ENCODE results near the gene SNPH. TPM values are rescaled to one million over a fixed set of nuclear protein-coding genes. Genes with fewer than 3 reads are reported as not detected.

Gene SNPH, protein sequence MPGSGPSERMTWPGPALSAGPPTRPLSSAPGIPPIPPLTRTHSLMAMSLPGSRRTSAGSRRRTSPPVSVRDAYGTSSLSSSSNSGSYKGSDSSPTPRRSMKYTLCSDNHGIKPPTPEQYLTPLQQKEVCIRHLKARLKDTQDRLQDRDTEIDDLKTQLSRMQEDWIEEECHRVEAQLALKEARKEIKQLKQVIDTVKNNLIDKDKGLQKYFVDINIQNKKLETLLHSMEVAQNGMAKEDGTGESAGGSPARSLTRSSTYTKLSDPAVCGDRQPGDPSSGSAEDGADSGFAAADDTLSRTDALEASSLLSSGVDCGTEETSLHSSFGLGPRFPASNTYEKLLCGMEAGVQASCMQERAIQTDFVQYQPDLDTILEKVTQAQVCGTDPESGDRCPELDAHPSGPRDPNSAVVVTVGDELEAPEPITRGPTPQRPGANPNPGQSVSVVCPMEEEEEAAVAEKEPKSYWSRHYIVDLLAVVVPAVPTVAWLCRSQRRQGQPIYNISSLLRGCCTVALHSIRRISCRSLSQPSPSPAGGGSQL
- total RNA-seq (2022; extraction: Qiagen RNA extraction) = 3.7 to 5.6 TPM (median 4.9 TPM) in 5 replicates

GRCh38 chr20:1266167-1266973 lies at the start of gene SNPH:
TSS of gene SNPH (plus strand) at chr20:1266294. CDS start at chr20:1296240, 29,946 bp downstream.

DNA sequence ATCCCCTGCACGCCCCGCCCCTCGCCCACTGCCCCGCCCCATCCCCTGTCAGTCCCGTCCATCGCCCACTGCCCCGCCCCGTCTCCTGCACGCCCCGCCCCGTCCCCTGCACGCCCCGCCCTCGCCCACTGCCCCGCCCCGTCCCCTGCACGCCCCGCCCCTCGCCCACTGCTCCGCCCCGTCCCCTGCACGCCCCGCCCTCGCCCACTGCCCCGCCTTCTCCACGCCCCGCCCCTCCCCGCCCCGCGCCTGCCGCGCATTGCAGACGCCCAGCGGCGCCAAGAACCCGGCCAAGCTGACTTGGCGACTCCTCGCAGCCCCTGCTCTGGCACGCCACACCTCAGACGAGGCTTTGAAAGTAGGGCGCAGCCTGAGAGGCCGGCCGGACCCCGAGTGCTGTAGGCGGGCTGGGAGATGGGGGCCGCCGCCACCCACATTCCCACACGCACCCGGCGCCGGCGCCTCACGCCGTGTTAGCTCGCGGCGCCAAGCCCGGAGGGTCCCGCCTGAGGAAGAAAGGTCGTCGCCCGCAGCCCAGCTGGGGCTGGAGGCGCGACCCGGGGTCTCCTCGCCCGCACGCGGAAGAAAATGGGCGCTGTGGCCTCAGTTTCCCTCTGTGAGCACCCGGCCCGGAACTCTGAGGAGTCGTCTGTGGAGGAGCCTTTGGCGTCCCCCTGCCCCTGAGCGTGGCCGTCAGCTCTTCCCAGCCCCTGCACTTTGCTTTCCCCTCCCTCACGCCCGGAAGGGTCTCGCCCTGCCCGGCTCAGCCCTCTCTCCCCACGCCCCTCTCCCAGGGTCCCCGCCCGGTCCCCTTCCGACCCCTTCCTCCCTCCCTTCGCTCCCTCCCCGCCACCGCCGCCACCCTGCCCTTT lies 40.1 kb upstream of the SNPH start, which contains the start of gene RAD21L1:
Gene RAD21L1 (plus strand): TSS at position 262 of the 872 bp plus-strand sequence. CDS start 2,410 bp downstream, outside the sequence.

DNA sequence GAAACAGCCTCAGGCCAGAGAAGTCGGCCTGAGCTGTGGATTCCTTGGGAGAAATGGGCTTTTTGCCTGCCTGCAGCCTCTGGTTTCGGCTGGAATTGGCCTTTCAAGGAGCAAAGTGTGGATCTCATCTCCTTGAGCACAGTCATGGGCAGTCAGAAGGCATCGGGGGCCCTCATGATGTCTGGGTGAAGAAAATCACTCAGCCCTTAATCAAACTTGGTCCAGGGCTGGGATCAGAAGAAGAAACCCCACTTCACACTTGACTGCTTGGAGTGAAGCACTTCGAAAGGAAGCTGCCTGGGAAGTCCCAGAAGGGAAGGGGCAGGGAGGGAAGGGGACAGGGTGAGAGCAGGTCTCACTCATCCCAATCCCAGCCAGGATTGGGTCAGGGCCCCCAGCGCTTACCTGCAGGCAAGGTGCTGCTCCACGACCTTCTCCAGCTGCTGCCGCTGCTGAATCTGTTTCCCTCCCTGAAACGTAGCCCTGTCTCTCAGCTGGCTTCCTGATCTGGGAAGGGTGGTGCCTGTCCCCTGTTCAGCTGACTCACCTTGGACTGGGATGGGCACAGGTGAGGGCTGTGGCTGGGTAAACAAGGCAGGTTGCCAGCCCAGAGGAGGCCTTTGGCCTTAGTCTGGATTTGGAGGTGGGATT lies 62.7 kb downstream of the SNPH start, which contains the start of gene SDCBP2:
Gene SDCBP2 (minus strand): TSS at position 460 of the 651 bp plus-strand sequence. CDS start 8,723 bp downstream, outside the sequence.

Other genes with a start within 250 kb of the SNPH start
- 201 to 225 TPM (median 218 TPM) in 5 replicates for gene PSMF1, start 147.7 kb upstream of the SNPH start, total RNA-seq (2022; extraction: Qiagen RNA extraction)
- gene TMEM74B, start 81.3 kb upstream of the SNPH start, total RNA-seq (2022; extraction: Qiagen RNA extraction) = 3.2 to 5.3 TPM (median 4.1 TPM) in 5 replicates
- 0.05 to 0.13 TPM (median 0.07 TPM) in 3 of 5 replicates, not detected in the others for gene C20orf202, start 62.8 kb upstream of the SNPH start, total RNA-seq (2022; extraction: Qiagen RNA extraction)
- gene RAD21L1, start 40.2 kb upstream of the SNPH start, total RNA-seq (2022; extraction: Qiagen RNA extraction) = 0.09 TPM in 1 of 5 replicates, not detected in the others
- gene SDCBP2, start 62.8 kb downstream of the SNPH start, total RNA-seq (2022; extraction: Qiagen RNA extraction) = 0.95 to 1.4 TPM (median 1.3 TPM) in 5 replicates
- gene FKBP1A, start 126.8 kb downstream of the SNPH start, total RNA-seq (2022; extraction: Qiagen RNA extraction) = 517 to 531 TPM (median 521 TPM) in 5 replicates
- 111 to 145 TPM (median 117 TPM) in 5 replicates for gene NSFL1C, start 200.6 kb downstream of the SNPH start, total RNA-seq (2022; extraction: Qiagen RNA extraction)
- 0.06 TPM in 2 of 5 replicates, not detected in the others for gene SIRPB2, start 225.1 kb downstream of the SNPH start, total RNA-seq (2022; extraction: Qiagen RNA extraction)

Data from A549 treated with CORT108297 at 1 μM for 4 hours (cell line).